ENCODE measurements around the gene CPNE8.

Gene CPNE8

DNA sequence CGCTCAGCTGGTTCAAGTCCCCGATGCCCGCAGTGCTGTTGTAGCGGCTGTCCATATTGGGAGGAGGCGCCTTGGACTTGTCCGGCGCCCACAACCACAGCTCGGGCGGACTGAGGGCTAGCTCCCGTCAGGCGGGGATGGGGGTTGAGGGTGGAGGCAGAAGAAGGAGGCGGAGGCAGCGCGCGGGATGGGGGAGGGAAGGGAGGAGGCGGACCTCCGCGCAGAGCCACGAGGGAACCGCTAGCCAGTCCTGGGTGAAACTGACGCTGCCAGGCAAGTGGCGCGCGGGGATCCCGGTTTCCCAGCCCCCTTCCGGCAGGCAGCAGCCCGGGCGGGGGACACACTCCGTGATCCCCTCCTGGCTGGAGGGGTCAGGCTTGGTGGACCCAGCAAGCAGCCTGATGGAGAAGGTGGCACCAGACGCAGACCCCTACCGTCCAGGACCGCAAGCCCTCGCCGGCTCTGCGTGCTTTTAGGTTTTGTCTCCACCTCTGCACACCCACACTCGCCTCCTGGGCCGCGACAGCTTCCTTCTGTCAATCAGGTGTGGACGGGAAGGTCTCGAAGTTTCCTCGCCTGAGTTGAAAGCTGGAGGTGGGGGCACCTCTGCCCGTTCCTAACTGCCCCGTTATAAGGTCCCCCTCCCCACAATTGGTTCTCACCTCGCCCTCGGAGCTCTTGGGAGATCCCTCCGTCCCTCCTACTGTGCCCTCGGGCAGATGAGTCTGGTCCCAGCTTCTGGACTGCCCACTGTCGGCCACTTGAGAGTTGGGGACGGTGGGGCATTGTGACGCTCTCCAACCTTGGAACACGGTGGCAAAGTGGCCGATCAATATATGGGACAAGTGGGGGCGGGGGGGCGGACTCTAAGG lies at the start of gene CPNE8:
CPNE8 (minus strand) TSS at position 112 of the 872 bp plus-strand sequence; CDS start at position 55, 57 bp downstream.
- TF ChIP-seq, protein P1, sequence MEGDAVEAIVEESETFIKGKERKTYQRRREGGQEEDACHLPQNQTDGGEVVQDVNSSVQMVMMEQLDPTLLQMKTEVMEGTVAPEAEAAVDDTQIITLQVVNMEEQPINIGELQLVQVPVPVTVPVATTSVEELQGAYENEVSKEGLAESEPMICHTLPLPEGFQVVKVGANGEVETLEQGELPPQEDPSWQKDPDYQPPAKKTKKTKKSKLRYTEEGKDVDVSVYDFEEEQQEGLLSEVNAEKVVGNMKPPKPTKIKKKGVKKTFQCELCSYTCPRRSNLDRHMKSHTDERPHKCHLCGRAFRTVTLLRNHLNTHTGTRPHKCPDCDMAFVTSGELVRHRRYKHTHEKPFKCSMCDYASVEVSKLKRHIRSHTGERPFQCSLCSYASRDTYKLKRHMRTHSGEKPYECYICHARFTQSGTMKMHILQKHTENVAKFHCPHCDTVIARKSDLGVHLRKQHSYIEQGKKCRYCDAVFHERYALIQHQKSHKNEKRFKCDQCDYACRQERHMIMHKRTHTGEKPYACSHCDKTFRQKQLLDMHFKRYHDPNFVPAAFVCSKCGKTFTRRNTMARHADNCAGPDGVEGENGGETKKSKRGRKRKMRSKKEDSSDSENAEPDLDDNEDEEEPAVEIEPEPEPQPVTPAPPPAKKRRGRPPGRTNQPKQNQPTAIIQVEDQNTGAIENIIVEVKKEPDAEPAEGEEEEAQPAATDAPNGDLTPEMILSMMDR (IDR thresholded peaks at IDR 0.05; ENCODE audit: low read depth, low read length): no peak
- H3K4me3 ChIP-seq (ENCODE audit: low read depth, low read length): no peak within 1 kb of the TSS

DNA sequence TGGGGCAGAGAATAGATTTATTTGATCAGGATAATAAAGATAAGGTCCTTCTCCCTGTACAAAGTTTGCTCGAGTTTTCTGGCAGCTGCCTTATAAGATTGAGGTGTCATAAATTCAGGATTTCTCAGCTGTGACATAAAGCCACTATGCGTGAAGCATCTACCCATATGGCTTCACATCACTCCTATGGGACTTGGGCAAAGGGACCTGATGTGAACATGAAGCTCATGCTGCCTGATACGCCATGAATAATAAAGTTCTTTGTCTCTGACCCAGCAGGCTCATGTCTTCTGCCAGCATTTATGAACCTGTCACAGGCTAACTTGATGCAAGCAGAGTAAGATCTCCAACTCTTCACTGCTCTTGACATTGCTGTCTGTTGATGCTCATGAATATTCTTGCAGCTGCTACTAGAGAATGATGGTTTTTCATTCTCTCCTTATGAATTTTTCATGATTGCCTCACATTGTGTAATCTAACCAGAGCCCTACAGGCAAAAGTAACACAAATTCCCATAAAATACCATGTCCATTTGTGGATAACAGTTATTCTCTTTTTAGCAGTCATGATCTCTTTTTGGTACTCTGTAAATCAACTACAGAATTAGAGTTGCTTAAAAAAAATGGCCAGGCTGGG lies 49.0 kb upstream of the CPNE8 start:
- no peak overlapping the region for H3K4me3 ChIP-seq (ENCODE audit: low read depth, low read length)
- TF ChIP-seq, protein P1 (IDR thresholded peaks at IDR 0.05; ENCODE audit: low read depth, low read length): no peak

DNA sequence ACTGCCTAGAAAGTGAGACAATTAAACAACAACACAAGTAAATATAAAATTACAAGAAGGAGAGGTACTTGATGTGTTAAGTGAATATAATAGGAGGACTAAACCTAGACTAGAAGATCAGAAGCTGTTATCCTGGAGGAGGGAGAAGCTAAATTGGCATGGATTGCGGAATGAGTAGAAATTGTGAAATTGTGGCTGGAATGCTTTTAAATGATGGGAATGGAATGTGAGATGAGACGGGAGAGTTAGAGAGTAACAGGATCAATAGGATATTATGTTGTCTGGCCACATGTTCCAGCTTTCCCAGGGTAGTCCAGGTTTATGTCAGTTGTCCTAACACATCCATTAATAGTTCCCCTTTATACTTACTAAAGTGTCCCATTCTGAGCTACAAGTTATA lies 44.0 kb upstream of the CPNE8 start:
- TF ChIP-seq, protein P1 (IDR thresholded peaks at IDR 0.05; ENCODE audit: low read depth, low read length): no peak
- H3K4me3 ChIP-seq (ENCODE audit: low read depth, low read length): no peak overlapping the region

DNA sequence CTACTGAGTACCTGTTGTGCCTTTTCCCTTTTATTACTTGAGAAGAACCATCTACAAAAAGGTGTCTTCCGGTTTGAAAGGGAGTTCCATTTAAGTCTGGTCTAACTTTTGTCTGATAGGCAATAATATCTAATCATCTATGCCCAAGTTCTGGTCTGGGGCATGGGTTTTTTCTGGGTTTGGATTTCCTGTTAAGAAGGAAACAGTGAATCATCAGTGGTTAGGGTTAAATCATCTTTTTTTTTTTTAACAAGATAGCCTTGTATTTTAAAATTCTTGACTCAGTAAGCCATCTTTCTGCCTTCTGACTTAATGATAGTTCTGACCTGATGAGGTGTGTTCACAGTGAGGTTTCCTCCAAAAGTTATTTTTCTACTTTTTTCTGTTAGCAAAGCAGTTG lies 29.3 kb upstream of the CPNE8 start:
- TF ChIP-seq, protein P1 (IDR thresholded peaks at IDR 0.05; ENCODE audit: low read depth, low read length): no peak

DNA sequence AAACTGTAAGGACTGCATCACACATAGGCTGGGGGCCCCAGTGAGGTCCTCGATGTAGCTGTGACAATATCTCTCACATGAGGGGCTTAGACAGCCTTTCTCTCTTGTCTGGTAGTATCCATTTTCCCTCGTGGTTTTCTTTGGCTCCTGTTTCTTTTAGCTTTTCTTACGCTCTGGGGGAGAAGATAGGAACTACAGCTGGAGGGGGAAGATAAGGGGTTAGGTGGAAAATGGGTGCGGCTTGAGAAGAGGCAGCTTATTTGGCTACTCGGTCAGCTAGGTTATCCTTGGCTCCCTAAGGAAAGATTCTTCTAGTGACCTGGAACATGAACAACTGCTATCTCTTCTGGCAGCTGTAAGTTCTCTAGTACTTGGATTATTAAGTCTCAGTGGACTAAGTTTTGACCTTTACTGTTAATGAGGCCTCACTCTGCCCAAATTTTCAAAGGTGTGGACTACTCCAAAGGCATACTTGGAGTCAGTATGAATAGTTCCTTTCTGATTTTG lies 28.7 kb upstream of the CPNE8 start:
- TF ChIP-seq, protein P1 (IDR thresholded peaks at IDR 0.05; ENCODE audit: low read depth, low read length): no peak
- no peak overlapping the region for H3K4me3 ChIP-seq (ENCODE audit: low read depth, low read length)

More for the DNA sequence above, 29.3 kb upstream of the CPNE8 start:
- no peak overlapping the region for H3K4me3 ChIP-seq (ENCODE audit: low read depth, low read length)

DNA sequence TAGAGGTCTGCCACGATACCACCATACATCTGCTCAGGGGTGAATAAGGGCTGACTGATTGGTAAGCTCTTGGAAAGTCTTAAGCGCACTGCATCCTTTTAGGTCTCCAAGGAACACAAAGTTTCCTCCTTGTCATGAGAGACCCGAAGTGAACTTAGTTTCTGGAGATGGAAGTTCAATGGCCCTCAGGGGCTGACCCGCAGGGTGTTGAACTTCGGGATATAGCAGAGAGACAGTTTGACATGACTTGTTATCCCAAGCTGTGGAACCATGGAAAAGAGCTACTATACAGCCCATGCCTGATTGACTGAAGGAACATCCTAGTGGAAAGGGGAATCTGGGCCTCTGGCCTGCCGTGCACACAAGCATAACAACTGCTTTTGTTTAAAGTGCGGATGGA lies 26.9 kb upstream of the CPNE8 start:
- no peak overlapping the region for H3K4me3 ChIP-seq (ENCODE audit: low read depth, low read length)
- TF ChIP-seq, protein P1 (IDR thresholded peaks at IDR 0.05; ENCODE audit: low read depth, low read length): no peak

DNA sequence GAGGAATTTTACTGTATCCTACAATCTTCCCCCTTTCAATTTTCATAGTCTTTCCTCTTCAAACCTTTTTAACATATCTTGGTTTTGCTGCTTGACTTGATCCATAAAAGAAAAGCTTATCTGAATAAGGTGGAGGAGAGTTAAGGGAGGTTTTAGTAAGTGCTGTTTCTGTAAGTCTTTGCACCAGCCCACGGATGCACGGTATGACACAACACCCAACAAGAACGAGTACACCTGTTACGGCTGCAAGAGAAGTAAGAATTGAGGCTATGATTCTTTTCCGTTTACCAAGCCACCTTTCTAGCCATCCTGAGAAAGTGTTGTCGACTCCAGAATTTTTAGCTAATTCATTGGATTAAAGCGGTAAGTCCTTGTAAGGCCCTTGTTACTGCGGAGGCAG lies 26.1 kb upstream of the CPNE8 start:
- H3K4me3 ChIP-seq (ENCODE audit: low read depth, low read length): no peak overlapping the region
- TF ChIP-seq, protein P1 (IDR thresholded peaks at IDR 0.05; ENCODE audit: low read depth, low read length): no peak
